Vagina (tissue), 2 donors: ENCODE data around the gene NUDT6. TPM values are rescaled to one million over a fixed set of nuclear protein-coding genes. Genes with fewer than 3 reads are reported as not detected.

ENCODE experiments used
- DNase-seq, 2 donors: peaks; one replicate each; pipeline ENCODE4 v3.0.0-alpha.2; 2017; ENCODE audit errors: extremely low spot score in 2 of 2
- H3K27ac ChIP-seq: fragments of 200-600 bp; sonication (generic); one replicate; pipeline ENCODE4 v1.5.1; 2019
- H3K27me3 ChIP-seq: fragments of 200-600 bp; sonication (generic); one replicate; pipeline ENCODE4 v1.5.1; 2019
- H3K36me3 ChIP-seq, 2 donors: fragments of 200-600 bp; sonication (generic); one replicate each; pipeline ENCODE4 v1.5.1; 2017 to 2019
- H3K4me1 ChIP-seq: fragments of 200-600 bp; sonication (generic); one replicate; pipeline ENCODE4 v1.5.1; 2019
- H3K4me3 ChIP-seq, 2 donors: fragments of 200-600 bp; sonication (generic); 1 replicate in 1 of 2; 2 replicates in 1 of 2; pipeline ENCODE4 v1.5.1; 2016 to 2019
- H3K9me3 ChIP-seq: fragments of 200-600 bp; sonication (generic); one replicate; pipeline ENCODE4 v1.5.1; 2019
- POLR2A ChIP-seq, 2 donors: fragments of 450-650 bp; IDR thresholded peaks; one replicate each; pipeline ENCODE4 v1.6.1; 2017; ENCODE audit warnings: antibody characterized with exemption in 2 of 2, mild to moderate bottlenecking in 2 of 2, moderate library complexity in 2 of 2
- POLR2AphosphoS5 ChIP-seq, 2 donors: sonication (generic); formaldehyde crosslinking; IDR thresholded peaks; one replicate each; pipeline ENCODE4 v1.9.0; 2017; ENCODE audit warnings: antibody characterized with exemption in 2 of 2, mild to moderate bottlenecking in 2 of 2, low read depth in 1 of 2; ENCODE audit not compliant: insufficient read depth in 1 of 2
- intact Hi-C: fragments of 100-400 bp; cut with DNase I; formaldehyde crosslinking; loops from one replicate; pipeline ENCODE4 v1.15.1; 2023
- total RNA-seq: library from RNA; depleted of rRNA; stranded (reverse); fragments of >200 nt; gene quantifications from one replicate; pipeline ENCODE4 v1.2.3, GENCODE V29; 2016
- TF ChIP-seq, protein P1 (sequence below), 3 experiments: fragments of 450-650 bp in 2 of 3; fragments of 200-600 bp in 1 of 3; sonication (generic) in 1 of 3; IDR thresholded peaks; one replicate each; pipeline ENCODE4 v1.5.1; 2017 to 2019; ENCODE audit warnings: antibody characterized with exemption in 3 of 3, mild to moderate bottlenecking in 2 of 3, moderate library complexity in 2 of 3

NUDT6 gene
- total RNA-seq, 1 donor from 2014 or later = 3.2 TPM

DNA sequence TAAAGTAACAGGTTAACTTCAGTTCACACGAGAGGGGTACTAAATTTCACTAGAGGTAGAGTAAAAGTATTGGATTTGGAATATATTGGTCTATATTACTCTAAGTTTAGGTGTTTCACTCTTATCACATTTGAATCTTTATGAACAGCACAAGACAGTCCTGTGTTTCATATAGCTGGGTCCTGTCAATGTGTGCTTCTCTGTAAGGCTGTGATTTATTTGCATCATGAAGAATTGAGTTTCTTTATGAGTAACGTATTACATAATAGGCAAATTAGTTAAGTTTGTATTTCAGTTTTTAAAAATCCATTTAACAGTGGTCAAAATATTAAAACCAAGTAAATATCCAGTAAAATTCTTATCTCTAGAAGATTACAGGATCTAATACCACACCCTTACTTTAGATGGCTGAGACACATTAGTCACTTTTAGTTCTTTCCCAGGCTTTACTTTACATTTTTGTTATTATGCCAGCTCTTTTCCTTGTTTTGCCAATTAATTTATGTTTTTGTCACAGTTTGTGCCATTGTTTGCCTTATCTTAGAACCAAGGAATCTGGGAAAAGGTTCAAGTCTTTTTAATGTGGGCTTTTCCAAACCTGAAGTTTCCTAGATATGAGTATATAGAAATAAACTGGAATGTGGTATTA is 32.1 kb downstream of the NUDT6 start:
- no peak overlapping the region for H3K27ac ChIP-seq
- no peak overlapping the region for H3K4me3 ChIP-seq
- TF ChIP-seq POLR2A (IDR thresholded peaks at IDR 0.05) (no peak), POLR2AphosphoS5 (IDR thresholded peaks at IDR 0.05; ENCODE audit: insufficient read depth in 1 of 2, low read depth in 1 of 2) (no peak)
- TF ChIP-seq, protein P1, sequence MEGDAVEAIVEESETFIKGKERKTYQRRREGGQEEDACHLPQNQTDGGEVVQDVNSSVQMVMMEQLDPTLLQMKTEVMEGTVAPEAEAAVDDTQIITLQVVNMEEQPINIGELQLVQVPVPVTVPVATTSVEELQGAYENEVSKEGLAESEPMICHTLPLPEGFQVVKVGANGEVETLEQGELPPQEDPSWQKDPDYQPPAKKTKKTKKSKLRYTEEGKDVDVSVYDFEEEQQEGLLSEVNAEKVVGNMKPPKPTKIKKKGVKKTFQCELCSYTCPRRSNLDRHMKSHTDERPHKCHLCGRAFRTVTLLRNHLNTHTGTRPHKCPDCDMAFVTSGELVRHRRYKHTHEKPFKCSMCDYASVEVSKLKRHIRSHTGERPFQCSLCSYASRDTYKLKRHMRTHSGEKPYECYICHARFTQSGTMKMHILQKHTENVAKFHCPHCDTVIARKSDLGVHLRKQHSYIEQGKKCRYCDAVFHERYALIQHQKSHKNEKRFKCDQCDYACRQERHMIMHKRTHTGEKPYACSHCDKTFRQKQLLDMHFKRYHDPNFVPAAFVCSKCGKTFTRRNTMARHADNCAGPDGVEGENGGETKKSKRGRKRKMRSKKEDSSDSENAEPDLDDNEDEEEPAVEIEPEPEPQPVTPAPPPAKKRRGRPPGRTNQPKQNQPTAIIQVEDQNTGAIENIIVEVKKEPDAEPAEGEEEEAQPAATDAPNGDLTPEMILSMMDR (IDR thresholded peaks at IDR 0.05) = no peak
- DNase-seq = no peak
- peaks cover 0 to 10% of the 10 kb centered on the region in 2 donors for H3K36me3 ChIP-seq
- intact Hi-C loops = no loop called here
- peaks cover 11% of the 10 kb centered on the region for H3K4me1 ChIP-seq
- no peaks in the 10 kb centered on the region for H3K27me3 ChIP-seq
- H3K9me3 ChIP-seq = no peaks in the 10 kb centered on the region

DNA sequence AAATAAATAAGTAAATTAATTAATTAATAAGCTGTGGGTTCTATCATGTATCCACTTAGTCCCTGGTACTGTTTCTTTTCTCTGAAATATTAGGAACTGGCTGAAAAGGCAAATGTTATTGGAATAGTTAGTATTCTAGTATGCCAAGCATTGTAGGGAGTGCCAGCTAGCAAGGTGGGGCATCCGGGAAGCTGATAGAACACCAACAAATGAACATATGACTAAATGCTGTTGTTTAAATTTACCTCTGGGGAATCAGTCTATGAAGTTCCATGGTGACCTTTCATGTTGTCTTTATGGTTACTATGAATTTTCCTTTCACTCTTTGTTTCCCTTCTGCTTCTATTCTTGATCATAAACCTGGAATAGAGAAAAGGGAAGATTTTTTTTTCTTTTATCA is 32.7 kb downstream of the NUDT6 start:
- no peaks in the 10 kb centered on the region for H3K27me3 ChIP-seq
- H3K36me3 ChIP-seq = peaks cover 0 to 10% of the 10 kb centered on the region in 2 donors
- H3K4me3 ChIP-seq = no peak overlapping the region
- no peaks in the 10 kb centered on the region for H3K9me3 ChIP-seq
- DNase-seq = no peak
- H3K27ac ChIP-seq = no peak overlapping the region
- H3K4me1 ChIP-seq = peaks cover 11% of the 10 kb centered on the region
- intact Hi-C loops = no loop called here
- TF ChIP-seq, protein P1 (IDR thresholded peaks at IDR 0.05) = no peak
- no peak for TF ChIP-seq POLR2A (IDR thresholded peaks at IDR 0.05)
- no peak for TF ChIP-seq POLR2AphosphoS5 (IDR thresholded peaks at IDR 0.05; ENCODE audit: insufficient read depth in 1 of 2, low read depth in 1 of 2)

DNA sequence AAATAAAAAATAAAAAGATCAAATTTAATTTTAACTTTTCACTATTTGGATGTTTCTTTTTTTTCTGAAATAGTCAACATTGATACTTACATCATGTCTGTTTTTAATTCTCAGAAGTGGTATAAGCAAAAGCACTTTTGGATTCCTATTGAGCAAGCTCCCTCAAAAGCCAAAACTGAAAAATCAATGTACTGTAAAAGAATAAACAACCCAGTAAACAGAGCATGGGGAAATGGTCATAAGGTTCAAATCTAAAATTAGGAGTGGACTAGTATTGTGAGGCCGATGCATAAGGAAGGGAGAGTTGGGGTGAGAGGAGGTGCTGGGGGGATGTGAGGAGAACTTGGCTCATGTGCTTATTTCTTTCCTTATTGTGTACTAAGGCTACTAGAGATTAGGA is 37.9 kb downstream of the NUDT6 start:
- DNase-seq = no peak
- no peak overlapping the region for H3K4me3 ChIP-seq
- H3K27ac ChIP-seq = no peak overlapping the region
- H3K9me3 ChIP-seq = no peaks in the 10 kb centered on the region
- no peaks in the 10 kb centered on the region for H3K4me1 ChIP-seq
- intact Hi-C loops = no loop called here
- H3K27me3 ChIP-seq = no peaks in the 10 kb centered on the region
- TF ChIP-seq POLR2A (IDR thresholded peaks at IDR 0.05) = no peak
- TF ChIP-seq POLR2AphosphoS5 (IDR thresholded peaks at IDR 0.05; ENCODE audit: insufficient read depth in 1 of 2, low read depth in 1 of 2) = no peak
- TF ChIP-seq, protein P1 (IDR thresholded peaks at IDR 0.05) = no peak
- H3K36me3 ChIP-seq = no peaks in the 10 kb centered on the region

DNA sequence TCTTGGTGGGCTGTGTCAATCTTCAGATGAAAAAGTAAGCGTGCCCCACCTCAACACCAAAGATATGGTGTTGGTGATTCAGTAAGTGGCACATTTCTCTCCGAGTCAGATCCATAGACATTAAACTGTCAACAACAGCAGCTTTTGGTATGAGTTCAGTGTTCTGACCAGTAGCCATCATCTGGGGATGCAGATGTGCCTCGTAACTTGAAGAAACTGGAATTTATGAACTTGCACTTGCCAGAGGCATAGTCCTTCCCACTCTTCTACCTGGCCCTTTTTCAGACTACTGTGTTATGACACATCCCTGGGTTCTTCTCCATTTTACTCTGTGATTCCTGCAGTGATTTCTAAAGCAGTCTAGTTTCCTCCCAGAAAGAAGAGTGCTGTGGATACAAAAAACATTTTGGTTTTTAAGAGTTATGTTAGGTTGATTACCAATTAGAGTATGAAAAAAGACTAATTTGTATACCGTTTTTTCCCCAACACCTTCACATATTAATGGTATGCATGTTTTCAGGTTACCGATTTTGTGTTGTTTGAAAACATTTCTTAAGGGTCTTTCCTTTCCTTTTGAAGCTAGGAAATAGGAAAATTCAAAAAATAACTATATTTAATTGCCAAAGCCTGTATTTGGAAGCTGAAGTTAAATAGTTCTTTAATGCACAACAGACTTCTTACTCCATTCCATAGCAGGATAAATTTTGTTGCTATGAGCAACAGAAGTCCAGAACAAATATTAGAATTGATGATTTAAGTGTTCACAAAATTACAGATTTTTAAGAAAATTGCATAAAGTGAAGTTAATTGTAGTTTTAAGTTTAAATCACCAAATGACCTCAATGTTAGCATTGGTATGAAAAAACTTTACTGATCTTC is 39.3 kb downstream of the NUDT6 start:
- no peak for DNase-seq
- Histone ChIP-seq H3K36me3 (no peaks in the 10 kb centered on the region), H3K4me3 (no peak overlapping the region), H3K9me3 (no peaks in the 10 kb centered on the region), H3K27ac (no peak overlapping the region), H3K27me3 (no peaks in the 10 kb centered on the region), H3K4me1 (no peaks in the 10 kb centered on the region)
- TF ChIP-seq, protein P1 (IDR thresholded peaks at IDR 0.05) = no peak
- no peak for TF ChIP-seq POLR2AphosphoS5 (IDR thresholded peaks at IDR 0.05; ENCODE audit: insufficient read depth in 1 of 2, low read depth in 1 of 2)
- TF ChIP-seq POLR2A (IDR thresholded peaks at IDR 0.05) = no peak
- intact Hi-C loops = no loop called here

DNA sequence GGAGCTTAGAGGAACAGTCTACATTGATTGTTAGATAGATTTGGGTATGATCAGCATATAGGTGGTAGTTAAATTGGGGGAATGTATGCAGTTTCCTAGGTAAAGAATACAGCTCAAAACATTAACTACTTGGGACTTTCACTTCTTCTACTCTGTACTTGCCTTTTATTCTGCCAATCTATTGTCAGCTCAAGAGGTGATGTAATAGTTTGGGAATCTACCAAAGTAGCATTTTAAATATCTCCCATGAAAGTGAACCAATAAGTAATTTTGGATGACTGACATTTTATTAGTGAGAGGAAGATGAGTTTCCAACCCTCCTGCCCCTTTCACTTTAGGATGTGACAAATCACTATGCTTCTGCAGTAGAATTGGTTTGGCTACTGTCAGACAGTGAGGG is 43.4 kb downstream of the NUDT6 start:
- Histone ChIP-seq H3K9me3 (no peaks in the 10 kb centered on the region), H3K4me3 (no peak overlapping the region), H3K27ac (no peak overlapping the region), H3K4me1 (no peaks in the 10 kb centered on the region), H3K36me3 (no peaks in the 10 kb centered on the region), H3K27me3 (no peaks in the 10 kb centered on the region)
- no peak for DNase-seq
- intact Hi-C loops = no loop called here
- no peak for TF ChIP-seq POLR2AphosphoS5 (IDR thresholded peaks at IDR 0.05; ENCODE audit: insufficient read depth in 1 of 2, low read depth in 1 of 2)
- TF ChIP-seq, protein P1 (IDR thresholded peaks at IDR 0.05) = no peak
- TF ChIP-seq POLR2A (IDR thresholded peaks at IDR 0.05) = no peak
